ENCODE measurements around the gene DNAJC24.

The DNAJC24 gene

DNA sequence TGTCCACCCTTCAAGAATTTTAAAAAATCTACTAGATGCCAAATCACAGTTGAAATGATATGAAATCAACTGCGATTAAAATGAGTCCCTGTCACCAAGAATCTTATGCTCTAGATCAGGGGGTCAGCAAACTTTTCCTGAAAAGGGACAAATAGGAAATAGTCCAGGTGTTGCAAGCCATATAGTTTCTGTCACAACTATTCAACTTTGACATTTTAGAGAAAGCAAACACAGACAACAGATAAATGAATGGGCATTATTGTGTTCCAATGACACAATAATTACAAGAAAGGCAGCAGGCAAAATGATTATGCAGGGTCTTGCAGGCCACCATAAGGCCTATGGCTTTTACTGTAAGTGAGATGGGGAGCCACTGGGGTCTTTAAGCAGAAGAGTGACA, 81.2 kb downstream of the DNAJC24 start:
- no peak overlapping the region for H3K27ac ChIP-seq (ENCODE audit: extremely low read depth, low read depth, low read length)
- TF ChIP-seq ZNF473 (tag by site-specific recombination; IDR thresholded peaks at IDR 0.05) = no peak
- no peaks in the 10 kb centered on the region for H3K9me3 ChIP-seq (ENCODE audit: control insufficient read depth, insufficient read depth, low read depth, low read length)
- ChIA-PET POLR2A (no interaction called here), CTCF (no interaction called here)
- no peak overlapping the region for H3K4me3 ChIP-seq (ENCODE audit: low read depth, low read length)
- H3K4me1 ChIP-seq (ENCODE audit: control insufficient read depth, insufficient read depth, low read length) = no peaks in the 10 kb centered on the region
- H3K36me3 ChIP-seq (ENCODE audit: control insufficient read depth in 2 of 2, insufficient read depth in 1 of 2, low read length in 2 of 2) = peaks cover 0 to 13% of the 10 kb centered on the region in 2 experiments; a peak in 2 of 3 replicates

DNA sequence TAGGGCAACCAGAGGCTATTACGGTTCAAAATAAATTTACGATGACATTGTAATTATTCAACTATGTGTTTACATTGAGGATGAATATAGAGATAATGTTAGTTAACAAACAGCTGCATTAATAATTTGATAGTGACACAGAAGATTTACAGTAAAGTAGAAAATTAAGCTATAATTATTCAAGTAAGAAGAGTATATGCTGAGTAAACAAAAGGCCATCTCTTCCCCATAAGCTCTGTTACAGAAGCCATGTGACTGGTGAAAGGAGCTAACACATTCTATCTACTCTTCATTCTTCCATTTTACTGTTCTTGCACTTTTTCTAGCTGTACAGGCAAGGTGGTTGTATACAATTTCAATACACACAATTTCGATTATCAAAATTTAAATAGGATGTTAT, 85.5 kb downstream of the DNAJC24 start:
- ChIA-PET POLR2A (no interaction called here), CTCF (no interaction called here)
- Histone ChIP-seq H3K27ac (ENCODE audit: extremely low read depth, low read depth, low read length) (no peak overlapping the region), H3K4me3 (ENCODE audit: low read depth, low read length) (no peak overlapping the region), H3K36me3 (ENCODE audit: control insufficient read depth in 2 of 2, insufficient read depth in 1 of 2, low read length in 2 of 2) (peaks cover 0 to 7% of the 10 kb centered on the region in 2 experiments; a peak in 2 of 3 replicates), H3K4me1 (ENCODE audit: control insufficient read depth, insufficient read depth, low read length) (no peaks in the 10 kb centered on the region), H3K9me3 (ENCODE audit: control insufficient read depth, insufficient read depth, low read depth, low read length) (no peaks in the 10 kb centered on the region)
- TF ChIP-seq OSR2 (tag by site-specific recombination; IDR thresholded peaks at IDR 0.05) = no peak
- TF ChIP-seq, protein P1, sequence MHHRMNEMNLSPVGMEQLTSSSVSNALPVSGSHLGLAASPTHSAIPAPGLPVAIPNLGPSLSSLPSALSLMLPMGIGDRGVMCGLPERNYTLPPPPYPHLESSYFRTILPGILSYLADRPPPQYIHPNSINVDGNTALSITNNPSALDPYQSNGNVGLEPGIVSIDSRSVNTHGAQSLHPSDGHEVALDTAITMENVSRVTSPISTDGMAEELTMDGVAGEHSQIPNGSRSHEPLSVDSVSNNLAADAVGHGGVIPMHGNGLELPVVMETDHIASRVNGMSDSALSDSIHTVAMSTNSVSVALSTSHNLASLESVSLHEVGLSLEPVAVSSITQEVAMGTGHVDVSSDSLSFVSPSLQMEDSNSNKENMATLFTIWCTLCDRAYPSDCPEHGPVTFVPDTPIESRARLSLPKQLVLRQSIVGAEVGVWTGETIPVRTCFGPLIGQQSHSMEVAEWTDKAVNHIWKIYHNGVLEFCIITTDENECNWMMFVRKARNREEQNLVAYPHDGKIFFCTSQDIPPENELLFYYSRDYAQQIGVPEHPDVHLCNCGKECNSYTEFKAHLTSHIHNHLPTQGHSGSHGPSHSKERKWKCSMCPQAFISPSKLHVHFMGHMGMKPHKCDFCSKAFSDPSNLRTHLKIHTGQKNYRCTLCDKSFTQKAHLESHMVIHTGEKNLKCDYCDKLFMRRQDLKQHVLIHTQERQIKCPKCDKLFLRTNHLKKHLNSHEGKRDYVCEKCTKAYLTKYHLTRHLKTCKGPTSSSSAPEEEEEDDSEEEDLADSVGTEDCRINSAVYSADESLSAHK (tag by site-specific recombination; IDR thresholded peaks at IDR 0.05) = no peak
- TF ChIP-seq, protein P2, sequence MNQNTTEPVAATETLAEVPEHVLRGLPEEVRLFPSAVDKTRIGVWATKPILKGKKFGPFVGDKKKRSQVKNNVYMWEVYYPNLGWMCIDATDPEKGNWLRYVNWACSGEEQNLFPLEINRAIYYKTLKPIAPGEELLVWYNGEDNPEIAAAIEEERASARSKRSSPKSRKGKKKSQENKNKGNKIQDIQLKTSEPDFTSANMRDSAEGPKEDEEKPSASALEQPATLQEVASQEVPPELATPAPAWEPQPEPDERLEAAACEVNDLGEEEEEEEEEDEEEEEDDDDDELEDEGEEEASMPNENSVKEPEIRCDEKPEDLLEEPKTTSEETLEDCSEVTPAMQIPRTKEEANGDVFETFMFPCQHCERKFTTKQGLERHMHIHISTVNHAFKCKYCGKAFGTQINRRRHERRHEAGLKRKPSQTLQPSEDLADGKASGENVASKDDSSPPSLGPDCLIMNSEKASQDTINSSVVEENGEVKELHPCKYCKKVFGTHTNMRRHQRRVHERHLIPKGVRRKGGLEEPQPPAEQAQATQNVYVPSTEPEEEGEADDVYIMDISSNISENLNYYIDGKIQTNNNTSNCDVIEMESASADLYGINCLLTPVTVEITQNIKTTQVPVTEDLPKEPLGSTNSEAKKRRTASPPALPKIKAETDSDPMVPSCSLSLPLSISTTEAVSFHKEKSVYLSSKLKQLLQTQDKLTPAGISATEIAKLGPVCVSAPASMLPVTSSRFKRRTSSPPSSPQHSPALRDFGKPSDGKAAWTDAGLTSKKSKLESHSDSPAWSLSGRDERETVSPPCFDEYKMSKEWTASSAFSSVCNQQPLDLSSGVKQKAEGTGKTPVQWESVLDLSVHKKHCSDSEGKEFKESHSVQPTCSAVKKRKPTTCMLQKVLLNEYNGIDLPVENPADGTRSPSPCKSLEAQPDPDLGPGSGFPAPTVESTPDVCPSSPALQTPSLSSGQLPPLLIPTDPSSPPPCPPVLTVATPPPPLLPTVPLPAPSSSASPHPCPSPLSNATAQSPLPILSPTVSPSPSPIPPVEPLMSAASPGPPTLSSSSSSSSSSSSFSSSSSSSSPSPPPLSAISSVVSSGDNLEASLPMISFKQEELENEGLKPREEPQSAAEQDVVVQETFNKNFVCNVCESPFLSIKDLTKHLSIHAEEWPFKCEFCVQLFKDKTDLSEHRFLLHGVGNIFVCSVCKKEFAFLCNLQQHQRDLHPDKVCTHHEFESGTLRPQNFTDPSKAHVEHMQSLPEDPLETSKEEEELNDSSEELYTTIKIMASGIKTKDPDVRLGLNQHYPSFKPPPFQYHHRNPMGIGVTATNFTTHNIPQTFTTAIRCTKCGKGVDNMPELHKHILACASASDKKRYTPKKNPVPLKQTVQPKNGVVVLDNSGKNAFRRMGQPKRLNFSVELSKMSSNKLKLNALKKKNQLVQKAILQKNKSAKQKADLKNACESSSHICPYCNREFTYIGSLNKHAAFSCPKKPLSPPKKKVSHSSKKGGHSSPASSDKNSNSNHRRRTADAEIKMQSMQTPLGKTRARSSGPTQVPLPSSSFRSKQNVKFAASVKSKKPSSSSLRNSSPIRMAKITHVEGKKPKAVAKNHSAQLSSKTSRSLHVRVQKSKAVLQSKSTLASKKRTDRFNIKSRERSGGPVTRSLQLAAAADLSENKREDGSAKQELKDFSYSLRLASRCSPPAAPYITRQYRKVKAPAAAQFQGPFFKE (tag by site-specific recombination; IDR thresholded peaks at IDR 0.05; ENCODE audit: borderline replicate concordance) = no peak
- no peak for TF ChIP-seq ZNF114 (tag by site-specific recombination; IDR thresholded peaks at IDR 0.05)
- TF ChIP-seq FEZF1 (tag by site-specific recombination; IDR thresholded peaks at IDR 0.05) = no peak
- TF ChIP-seq ZNF16 (tag by site-specific recombination; IDR thresholded peaks at IDR 0.05; ENCODE audit: low read depth) = no peak
- TF ChIP-seq ZNF350 (tag by site-specific recombination; IDR thresholded peaks at IDR 0.05) = no peak

DNA sequence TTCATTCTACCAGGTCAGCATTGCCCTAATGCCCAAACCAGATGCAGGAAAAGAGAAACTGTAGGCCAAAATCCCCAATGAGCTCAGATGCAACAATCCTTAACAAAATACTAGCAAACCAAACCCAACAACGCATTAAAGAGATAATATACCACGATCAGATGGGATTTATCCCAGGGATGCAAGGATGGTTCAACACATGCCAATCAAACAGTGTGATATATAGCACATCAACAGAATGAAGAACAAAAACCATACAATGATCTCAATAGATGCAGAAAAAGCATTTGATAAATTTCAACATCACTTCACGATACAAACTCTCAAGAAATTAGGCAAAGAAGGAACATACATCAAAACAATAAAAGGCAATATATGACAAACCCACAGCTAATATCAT, 94.8 kb downstream of the DNAJC24 start:
- ChIA-PET POLR2A (no interaction called here), CTCF (no interaction called here)
- no peak overlapping the region for H3K27ac ChIP-seq (ENCODE audit: extremely low read depth, low read depth, low read length)
- H3K4me3 ChIP-seq (ENCODE audit: low read depth, low read length) = no peak overlapping the region
- H3K4me1 ChIP-seq (ENCODE audit: control insufficient read depth, insufficient read depth, low read length) = no peaks in the 10 kb centered on the region
- H3K36me3 ChIP-seq (ENCODE audit: control insufficient read depth in 2 of 2, insufficient read depth in 1 of 2, low read length in 2 of 2) = peaks cover 0 to 8% of the 10 kb centered on the region in 2 experiments; a peak in 1 of 3 replicates
- no peaks in the 10 kb centered on the region for H3K9me3 ChIP-seq (ENCODE audit: control insufficient read depth, insufficient read depth, low read depth, low read length)
- TF ChIP-seq ZNF747 (tag by site-specific recombination; IDR thresholded peaks at IDR 0.05) = no peak
- no peak for TF ChIP-seq YY2 (tag by site-specific recombination; IDR thresholded peaks at IDR 0.05)
- TF ChIP-seq ZNF560 (tag by site-specific recombination; IDR thresholded peaks at IDR 0.05; ENCODE audit: borderline replicate concordance) = no peak
- TF ChIP-seq ZNF626 (tag by site-specific recombination; IDR thresholded peaks at IDR 0.05) = no peak
- TF ChIP-seq ZNF571 (tag by site-specific recombination; IDR thresholded peaks at IDR 0.05) = no peak
- TF ChIP-seq SCRT2 (tag by site-specific recombination; IDR thresholded peaks at IDR 0.05) = no peak
- no peak for TF ChIP-seq KLF9 (tag by site-specific recombination; IDR thresholded peaks at IDR 0.05; ENCODE audit: low read depth)
- TF ChIP-seq ZNF521 (tag by site-specific recombination; IDR thresholded peaks at IDR 0.05) = no peak
- no peak for TF ChIP-seq ZNF2 (tag by site-specific recombination; IDR thresholded peaks at IDR 0.05)
- TF ChIP-seq, protein P3, sequence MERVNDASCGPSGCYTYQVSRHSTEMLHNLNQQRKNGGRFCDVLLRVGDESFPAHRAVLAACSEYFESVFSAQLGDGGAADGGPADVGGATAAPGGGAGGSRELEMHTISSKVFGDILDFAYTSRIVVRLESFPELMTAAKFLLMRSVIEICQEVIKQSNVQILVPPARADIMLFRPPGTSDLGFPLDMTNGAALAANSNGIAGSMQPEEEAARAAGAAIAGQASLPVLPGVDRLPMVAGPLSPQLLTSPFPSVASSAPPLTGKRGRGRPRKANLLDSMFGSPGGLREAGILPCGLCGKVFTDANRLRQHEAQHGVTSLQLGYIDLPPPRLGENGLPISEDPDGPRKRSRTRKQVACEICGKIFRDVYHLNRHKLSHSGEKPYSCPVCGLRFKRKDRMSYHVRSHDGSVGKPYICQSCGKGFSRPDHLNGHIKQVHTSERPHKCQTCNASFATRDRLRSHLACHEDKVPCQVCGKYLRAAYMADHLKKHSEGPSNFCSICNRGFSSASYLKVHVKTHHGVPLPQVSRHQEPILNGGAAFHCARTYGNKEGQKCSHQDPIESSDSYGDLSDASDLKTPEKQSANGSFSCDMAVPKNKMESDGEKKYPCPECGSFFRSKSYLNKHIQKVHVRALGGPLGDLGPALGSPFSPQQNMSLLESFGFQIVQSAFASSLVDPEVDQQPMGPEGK (tag by site-specific recombination; IDR thresholded peaks at IDR 0.05) = no peak
- TF ChIP-seq SALL2 (tag by site-specific recombination; IDR thresholded peaks at IDR 0.05; ENCODE audit: borderline replicate concordance) = no peak
- TF ChIP-seq ZNF585B (tag by site-specific recombination; IDR thresholded peaks at IDR 0.05) = no peak
- TF ChIP-seq MZF1 (tag by site-specific recombination; IDR thresholded peaks at IDR 0.05; ENCODE audit: borderline replicate concordance) = no peak
